Measurements from ENCODE around the gene MAP4K4.

MAP4K4 gene

DNA sequence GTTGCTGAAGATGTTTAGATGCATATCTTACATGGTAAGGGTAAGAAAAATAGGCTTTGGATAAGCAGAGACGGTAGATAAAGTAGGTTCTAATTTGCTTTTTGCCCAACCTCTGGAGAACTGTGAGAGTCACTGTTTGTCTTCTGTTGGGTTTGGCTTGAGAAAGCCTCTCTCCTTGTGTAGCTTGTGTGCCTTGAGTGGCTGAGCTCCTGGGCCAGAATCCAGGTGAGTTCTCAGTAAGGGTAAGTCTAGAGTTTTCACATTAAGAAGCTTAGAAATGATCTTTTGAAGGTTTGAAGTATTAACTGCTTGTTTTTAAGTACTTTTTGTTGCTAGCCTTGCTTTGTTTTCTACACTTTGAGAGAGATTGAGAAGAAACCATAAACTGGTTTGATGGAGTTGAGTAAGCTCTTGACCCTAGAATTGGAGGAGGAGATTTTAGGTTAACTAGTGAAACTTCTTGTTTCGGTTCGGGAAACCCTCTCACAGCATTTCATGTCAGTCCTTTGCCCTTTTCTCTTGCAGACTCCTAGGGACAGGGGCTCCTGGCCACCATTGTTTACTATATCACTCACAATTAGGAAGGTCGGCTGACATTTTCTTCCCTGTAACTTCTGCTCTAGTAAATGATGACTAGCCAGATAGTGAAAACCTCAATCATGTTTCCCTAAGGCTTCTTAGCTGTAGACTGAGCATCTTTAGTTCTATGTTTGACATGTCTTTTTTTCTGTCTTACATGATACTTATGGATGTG lies 26.0 kb downstream of the MAP4K4 start:
- DNase-seq (ENCODE audit: low read depth): no peak

DNA sequence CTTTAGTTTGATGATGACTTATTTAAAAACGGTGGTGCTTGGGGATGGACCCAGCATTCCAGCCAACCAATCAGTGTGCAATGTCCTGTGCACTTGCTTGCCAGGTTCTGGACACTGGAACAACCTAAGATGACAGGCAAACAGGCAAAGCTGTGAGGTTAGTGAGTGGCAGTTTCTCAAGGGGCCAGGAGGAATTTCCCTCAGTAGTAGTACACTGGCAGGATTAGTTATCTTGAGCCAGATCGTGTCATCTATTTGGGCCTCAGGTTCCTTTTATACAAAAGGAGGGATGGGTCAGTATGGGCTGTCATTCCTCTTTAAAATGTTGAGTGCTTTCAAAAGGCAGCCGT lies 26.6 kb downstream of the MAP4K4 start:
- DNase-seq (ENCODE audit: low read depth): no peak

DNA sequence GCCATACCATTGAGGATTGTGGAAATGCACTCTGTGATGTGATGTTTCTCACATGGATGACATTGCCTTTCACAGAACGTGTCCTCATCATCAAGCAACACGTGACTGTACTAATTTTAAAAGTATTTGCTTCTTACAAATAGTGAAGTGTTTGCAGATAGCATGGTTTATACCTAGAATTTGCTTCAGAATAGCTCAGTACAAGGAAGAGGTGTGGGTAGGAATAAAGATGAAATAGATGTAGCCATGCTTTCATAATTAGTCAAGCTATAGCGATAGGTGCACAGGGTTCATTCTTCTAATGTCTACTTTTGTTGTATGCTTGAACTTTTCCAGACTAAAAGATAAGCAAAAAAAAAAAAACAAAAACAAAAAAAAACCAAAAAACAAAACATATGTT lies 27.5 kb downstream of the MAP4K4 start:
- no peak for DNase-seq (ENCODE audit: low read depth)

DNA sequence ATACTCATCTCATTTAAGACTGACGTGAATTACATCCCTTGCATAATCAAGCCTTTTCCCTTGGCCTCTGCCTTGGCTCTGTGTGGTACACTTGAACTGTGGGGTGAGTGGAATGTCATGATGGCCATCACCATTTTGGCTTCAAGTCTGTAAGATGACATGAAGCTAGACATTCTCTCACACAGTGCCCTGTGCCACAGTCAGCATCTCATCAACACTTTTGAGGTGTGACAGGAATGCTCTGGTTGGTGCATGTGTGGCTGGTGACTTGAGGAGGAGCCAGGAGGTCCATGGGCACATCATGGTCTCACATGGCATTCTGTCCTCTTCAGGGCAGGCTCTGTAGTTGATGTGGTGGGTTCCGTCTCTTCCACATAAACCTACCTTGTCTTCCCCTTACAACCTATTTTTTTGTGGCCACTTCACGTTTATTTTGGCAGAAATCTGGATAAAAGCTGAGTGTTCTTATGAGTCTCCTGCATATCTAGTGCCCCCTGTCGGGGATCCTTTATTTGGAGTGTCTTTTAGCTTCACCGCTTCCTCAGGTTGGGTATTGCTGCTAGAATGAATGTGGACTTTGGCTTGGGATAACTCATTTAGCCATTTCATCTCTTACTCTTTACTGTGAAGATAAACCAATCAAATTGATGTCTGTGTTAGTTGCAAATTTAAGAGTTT lies 28.1 kb downstream of the MAP4K4 start:
- no peak for DNase-seq (ENCODE audit: low read depth)

DNA sequence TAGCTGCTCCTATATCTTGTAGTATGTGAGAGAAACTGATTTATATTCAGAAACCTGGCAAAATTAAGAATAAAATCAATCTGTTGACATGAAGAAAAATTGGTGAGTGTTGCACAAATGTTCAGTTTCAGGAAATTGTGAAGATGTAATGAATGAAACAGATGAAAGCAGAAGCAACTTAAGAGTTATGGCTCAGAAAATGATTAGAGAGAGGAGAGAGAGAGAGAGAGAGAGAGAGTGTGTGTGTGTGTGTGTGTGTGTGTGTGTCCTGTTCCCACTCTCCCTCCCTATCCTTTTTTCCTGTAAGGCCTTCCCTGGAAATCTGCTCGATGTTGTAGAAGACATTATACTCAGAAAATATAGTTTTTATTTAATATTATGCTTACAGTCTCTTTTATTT lies 31.4 kb downstream of the MAP4K4 start:
- no peak for DNase-seq (ENCODE audit: low read depth)

DNA sequence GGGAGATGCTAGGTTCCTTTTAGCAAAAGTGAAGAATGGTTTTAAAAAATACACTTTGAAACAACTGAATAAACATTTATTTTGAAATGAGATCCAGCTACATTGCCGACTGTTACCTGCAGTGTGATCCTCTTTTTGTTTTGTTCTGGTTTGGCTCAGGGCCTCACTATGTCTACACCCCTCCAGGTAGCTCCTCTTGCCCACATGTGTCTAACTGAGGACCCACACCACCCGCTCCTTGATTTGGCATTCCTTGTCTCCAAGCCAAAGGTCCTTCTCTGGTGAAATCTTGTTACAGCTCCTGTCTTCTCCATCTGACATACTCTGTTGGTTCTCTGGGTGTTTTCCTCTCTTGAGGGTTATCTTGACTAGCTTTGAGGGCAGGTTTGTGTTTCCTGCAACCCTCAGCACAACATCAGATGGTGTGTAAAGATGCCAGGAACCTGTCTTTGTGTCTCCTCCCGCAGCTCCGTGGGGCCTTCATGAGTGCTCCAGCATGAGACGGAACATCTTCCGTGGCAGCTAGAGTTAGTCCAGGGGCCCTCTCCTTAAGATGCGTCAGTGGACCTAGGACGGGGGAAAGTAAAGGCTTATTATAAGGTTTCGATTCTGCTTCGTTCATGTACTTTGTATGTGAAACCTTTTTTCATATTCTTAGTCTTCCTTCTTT lies 32.1 kb downstream of the MAP4K4 start:
- no peak for DNase-seq (ENCODE audit: low read depth)

DNA sequence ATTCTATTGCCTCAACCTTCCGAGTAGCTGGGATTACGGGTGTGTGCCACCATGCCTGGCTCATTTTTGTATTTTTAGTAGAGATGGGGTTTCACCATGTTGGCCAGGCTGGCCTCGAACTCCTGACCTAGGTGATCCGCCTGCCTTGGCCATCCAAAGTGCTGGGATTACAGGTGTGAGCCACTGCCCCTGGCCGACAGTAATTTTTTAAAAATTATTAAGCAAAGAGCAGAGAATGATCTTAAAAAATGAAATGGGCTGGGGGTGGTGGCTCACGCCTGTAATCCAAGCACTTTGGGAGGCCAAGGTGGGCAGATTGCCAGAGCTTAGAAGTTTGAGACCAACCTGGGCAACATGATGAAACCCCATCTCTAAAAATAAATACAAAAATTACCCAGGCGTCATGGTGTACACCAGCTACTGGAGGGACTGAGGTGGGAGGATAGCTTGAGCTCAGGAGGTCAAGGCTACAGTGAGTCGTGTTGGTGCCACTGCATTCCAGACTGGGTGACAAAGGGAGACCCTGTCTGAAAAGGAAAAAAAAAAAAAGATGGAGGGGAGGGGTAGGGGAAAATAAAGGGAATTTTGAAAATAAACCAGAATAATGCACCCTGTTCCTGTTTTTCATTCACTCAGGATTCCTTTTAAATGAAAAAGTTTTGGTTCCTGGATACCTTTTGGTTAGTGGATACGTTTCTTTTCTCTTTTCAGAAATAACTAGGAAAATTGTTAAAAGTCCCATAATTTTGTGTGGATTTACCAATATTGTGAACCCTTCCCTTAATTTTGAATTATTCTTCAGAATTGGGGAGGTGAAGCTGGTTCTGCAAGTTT lies 33.9 kb downstream of the MAP4K4 start:
- DNase-seq (ENCODE audit: low read depth): no peak

DNA sequence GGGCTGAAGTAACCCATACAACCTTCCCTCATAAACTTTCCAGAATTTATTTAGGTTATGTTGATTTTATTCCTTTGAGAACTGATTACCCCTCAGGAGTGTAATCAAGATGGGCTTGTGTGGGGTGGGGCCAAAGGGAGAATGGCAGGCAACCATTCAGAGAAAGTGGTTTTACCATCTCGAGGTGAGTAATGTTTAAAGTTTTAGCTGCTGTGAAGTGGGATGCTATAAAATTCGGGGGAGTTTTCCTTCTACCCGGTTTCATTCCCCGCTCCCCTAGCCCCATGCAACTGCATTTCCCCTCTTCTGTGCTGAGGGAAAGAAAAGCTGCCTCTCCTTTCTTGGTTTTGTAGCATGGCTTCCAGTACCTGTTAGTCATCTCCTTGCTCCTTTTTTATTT lies 34.7 kb downstream of the MAP4K4 start:
- no peak for DNase-seq (ENCODE audit: low read depth)

DNA sequence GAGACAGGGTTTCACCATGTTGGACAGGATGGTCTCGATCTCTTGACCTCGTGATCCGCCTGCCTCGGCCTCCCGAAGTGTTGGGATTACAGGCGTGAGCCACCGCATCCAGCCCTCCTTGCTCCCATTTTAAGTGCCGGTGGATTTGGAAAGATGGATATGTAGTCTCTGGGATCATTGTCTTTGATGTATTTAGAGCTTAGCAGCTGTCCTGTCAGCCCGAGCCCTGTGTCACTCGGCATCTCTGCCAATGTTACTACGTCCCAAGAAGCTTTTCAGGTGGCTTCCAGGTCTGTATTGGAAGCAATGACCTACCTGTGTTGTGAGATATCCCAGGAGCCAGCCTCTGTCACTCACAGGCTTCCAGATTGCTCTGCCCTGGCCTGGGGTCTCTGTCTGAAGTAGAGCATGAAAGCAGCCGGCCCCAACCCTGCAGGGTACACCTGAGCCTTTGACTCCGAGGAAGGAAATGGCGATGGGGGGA lies 35.3 kb downstream of the MAP4K4 start:
- no peak for DNase-seq (ENCODE audit: low read depth)

DNA sequence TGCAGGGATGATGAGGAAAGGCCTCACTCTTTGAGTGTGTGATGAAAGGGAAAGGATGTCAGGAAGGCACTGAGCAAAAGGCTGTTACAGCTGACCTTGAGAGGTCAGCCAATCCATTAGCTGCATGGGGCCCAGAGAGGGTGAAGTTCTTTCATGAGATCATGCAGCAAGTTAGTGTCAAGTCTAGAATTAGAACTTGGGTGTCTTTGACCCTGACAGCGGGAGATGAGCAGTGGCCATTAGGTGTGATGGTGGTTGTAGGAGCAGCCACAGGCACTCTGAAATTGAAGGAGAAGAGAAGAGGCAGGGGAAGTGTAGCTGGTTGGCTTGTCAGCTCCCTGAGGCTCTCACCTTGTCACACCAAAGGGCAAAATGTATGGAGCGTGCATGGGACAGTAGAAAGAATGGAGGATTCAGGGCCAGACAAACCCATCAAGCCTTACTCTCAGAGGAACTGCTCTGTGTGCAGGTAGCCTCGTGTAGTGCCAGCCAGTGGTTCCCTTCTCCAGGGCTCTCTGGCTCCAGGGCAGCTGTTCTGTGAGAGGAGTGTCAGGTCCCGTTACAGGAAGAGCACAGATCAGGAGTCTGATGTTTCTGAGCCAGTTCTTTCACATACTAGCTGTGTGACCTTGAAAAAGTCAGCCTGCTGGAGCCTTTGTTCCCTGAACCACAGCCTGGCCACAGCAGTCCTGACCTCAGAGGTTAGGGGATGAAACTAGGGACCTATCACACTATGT lies 35.9 kb downstream of the MAP4K4 start:
- DNase-seq (ENCODE audit: low read depth): no peak

DNA sequence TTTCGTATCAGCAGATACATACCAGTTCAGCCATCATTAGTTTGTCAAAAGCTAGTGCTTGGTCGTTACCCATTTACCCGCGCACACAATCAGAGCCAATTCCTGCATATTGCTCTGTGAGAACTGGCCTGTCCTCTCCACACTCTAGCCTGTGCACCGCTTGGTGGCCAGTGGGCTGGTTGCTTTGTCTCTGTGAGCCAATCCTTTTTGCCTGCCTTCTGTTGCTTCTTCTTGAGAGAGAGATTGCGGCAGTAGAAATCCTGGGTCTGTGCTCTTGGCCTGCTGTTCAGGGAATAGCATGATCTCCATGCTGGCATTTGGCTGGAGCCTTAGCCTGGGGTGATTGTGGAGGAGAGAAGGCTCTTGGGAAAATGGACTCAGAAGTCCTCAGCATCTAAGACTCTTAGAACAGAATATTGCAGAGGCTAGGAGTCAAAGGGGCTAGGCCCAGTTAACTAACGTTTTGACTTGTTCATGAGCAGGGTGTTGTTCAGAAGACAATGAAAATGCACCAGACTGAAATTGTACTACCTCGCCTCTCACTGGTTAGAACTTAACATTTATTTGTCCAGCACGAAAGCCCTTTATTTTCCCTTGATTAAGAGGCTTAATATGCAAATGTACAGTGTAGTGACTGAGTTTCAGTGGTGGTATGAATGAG lies 37.1 kb downstream of the MAP4K4 start:
- no peak for DNase-seq (ENCODE audit: low read depth)

DNA sequence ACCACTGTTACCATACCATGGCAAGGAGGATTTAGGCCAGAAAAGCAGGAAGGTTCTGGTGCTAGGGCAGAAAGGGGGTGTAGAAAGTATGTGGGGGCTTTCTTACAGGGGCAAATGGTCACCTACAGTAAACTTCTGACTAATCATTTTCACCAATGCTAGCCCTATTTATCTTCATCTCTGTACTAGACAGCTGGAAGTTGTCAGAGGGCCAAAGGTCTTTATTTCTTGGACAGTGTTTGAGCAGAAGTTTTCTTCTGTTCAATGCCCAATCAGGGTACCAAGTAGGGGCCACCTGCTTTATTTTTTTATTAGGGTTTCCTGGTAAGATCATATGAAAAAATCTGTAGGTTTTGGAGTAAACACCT lies 37.6 kb downstream of the MAP4K4 start:
- DNase-seq (ENCODE audit: low read depth): no peak

DNA sequence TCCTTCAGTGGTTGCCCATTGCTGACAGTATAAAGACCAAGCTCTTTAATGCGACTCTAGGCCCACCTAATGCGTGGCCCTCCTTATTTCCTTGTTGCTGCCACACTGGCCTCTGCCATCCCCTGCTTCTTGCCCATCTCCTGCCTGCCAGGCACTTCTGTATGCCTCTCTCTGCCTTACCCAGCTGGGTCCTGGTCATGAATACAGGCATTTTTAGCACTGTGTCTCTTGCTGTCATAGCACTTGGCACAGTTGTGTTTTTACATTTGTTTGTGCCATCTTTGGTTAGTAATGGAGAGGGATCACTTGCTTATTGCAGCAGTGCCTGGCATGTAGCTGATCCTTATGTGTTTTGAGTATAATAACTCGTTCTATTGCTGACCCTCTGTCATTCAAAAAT lies 38.7 kb downstream of the MAP4K4 start:
- DNase-seq (ENCODE audit: low read depth): no peak

DNA sequence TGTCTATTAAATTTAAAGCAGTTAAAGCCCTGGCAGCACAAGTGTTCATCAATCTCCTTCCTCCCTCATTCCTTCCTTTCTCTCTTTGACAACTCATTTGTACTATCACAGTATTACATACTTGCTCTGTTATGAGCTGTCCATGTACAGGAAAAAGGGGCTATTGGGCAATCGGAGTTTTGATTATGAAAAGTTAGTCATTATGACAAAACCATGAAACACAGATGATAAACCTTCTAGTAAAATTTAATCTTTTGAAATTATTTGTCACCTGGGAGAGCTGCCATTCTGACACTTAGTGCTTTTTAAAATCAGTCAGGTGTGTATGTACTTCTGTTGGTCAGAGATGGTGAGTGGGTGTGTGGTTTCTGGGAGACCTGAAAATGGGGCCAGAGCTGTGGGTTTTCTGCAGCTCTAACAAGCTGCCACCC lies 39.4 kb downstream of the MAP4K4 start:
- peak; percentile 47 for DNase-seq (ENCODE audit: low read depth)

DNA sequence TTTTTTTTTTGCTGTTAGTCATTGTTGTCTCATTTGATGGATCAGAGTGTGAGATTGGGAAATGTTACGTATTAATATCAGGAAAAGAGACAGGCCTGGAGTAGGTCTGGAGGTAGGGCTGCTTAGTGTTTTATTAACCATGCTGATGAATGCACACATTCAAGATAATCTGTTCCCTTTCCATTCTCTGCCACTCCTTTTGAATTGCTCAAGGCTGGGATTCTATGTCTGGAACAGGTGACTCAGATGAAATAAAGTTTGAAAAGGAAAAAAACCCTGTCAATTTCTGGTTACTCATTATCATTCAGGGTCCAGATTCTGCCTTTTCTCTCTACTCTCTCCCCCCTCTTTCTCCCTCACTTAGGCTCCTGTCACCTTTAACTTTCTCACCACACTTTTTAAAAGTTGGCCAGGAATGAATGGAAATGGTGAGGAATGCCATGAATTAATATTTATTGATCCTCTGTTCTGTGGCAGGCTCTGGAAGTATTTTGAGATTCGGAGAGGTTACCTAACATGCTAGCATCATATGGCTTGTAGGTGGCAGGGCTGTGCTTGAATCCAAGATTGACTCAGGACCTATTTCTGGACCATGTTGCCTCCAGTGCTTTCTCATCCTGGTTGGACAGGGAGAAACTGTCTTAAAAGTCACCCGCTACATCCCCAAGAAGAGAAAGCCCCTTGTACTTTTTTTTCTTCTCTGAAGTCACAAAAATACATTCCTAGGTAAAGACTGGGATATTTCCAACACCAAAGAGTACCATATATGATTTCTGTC lies 40.2 kb downstream of the MAP4K4 start:
- DNase-seq (ENCODE audit: low read depth): no peak

DNA sequence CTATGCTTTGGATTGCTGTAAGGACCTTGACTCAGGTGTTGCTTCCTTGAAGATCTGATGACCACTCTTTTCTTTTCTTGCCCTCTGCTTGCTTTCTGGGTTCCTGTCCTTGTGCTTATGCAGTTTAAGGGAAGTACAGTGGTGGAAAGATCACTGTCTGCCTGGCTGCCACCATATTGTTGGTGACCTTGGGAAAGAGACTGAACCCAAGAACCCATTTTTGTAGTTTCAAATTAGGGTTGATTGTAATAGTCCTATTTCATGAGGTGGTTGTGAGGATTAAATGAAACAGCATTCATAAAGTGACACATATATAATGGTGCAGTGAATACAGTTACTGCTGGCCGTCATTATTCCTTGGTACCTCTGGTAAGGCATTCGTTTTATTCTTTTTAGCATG lies 41.1 kb downstream of the MAP4K4 start:
- no peak for DNase-seq (ENCODE audit: low read depth)

DNA sequence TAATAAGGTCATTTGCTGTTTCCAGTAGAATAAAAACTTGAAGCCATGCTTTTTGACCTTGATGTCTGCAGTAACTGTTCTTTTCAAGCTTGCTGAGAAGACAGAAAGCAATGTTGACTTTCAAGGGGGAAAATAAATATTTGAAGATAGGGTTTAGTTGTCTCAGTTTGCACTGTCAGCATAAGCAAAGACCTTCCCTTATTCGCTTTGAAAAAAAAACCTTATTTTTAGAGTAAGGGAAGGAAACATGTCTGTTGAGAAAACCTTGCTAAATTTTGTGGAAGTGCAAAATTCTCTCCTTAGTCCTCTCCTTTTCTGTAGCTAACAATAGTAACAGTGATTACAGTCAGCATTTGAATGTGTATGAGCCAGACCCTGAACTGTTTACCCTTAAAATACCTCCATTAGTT lies 43.1 kb downstream of the MAP4K4 start:
- no peak for DNase-seq (ENCODE audit: low read depth)

DNA sequence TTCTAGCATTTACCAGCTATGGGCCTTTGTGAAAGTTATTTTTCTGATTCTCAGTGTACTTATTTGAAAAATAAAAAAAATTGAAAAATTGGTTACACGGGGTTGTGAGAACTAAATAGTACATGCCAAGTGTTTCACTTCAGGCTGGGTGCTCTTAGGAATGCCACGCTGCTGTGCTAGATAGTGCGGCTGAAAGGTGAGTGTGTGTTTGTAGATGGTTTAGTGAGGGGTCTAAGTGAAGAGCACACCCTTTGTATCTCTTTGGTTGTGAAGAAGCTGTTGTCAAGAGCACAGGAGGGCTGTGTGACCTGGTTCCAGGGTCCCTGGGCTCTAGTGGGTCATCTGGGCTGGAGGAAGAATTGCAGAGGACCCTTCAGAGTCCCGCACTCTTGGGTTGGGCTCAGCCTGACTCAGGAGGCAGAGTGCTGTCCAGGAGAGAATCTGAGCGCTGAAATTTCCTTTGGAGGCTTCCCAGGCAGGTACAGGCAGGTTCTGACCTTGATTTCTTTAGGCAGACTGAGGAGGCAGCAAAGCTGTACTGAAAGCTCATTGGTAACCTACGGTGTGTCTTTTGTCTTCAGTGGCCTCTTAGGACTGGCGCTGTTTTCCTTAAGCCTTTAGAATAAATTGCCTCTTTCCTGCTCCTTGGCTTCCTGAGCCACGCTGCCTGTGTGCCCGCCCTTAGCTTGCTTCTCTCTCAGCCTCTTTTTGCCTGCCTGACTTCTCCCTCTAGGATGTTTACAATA lies 44.4 kb downstream of the MAP4K4 start:
- no peak for DNase-seq (ENCODE audit: low read depth)

DNA sequence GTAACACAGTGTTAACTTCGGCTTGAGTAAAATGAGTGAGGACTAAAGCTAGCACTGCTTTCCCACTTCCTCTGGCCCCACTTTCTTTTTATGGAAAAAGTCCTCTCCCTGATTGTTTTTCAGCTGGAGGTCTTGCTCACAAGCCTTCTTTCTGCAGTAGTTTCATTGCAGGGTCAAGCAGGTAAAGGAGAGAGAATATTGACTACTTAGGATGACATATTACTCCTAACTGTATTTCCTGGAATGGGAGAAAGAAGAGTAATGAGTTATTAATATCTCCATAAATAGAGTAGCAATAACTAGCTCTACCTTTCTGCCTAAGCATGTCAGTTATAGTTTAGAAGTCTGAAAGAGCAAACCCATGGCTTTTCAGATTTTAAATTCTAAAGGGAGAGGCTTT lies 45.0 kb downstream of the MAP4K4 start:
- DNase-seq (ENCODE audit: low read depth): no peak

DNA sequence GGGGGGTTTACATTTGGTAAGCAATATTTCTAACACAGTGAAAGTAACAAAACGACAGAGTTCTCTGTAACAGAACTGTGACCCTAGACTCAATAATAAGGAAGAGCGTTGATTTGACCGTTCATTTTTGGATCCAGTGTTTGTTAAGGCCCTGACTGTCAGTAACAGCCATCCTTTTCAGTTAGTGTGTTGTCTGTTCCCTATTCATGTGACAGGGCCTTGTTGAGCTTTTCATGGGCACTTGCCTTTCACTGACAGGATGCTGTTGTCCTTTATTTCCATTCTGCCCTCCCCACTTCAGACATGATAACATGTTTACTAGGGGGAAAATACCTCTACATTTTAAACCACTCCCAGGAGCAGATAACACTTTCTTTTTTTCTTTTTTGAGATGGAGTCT lies 45.8 kb downstream of the MAP4K4 start:
- no peak for DNase-seq (ENCODE audit: low read depth)

Measured in GM04504 (cell line).